NCI-H2171 treated with DMSO at 0.1 percent for 48 hours (cell line): ENCODE measurements around the gene DDI1.
"Not testable (repeated sequence)": the region's sequence is repeated elsewhere in the genome, so short reads cannot be mapped to it uniquely, and the experiment has no call there.

Experiments used
- DNase-seq: peaks from one replicate; lab custom pipeline; 2025; lab: John Stamatoyannopoulos, UW

DDI1 gene

DNA sequence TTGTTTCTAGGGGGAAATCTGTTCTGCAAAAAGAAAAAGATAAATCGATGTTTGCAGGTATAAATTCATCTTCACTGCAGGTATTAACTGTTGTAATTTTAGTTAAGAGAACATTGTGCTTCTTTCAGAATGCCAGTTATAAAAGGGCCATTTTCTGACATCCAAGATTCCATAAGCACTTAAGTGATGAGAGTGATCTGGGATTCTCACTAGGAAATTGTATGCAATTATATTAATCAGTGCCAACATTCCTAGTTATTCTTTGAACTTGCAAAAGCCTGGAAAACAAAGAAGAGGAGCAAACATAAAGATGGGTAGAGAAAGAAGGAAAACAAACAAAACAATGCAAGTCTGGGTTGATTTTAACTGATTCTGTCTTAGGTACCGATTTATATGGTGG is 5.4 kb downstream of the DDI1 start:
- DNase-seq: no peak

- DNase-seq: no peak
Measured at GRCh38 chr11:104043142-104043541, 6.7 kb downstream of the DDI1 start.

- DNase-seq: no peak
Measured at GRCh38 chr11:104043678-104044239, 7.3 kb downstream of the DDI1 start.

DNA sequence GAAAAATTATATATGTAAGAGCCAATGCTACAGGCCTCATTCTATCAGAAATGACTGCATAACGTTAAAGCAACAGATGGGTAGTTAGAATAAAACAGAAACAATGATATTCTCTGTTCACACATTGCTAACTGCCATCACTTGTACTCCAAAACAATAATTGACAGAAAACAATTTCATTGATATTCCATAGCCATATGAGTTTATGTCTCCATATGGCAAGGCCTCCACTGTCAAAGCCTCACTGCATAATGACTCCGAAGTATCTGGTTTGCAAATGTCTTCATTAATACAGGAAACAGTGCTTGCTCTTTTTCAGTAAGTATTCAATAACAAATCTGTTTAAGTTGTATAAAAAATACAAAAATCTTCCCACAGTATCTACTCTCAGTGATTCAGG is 9.9 kb downstream of the DDI1 start:
- no peak for DNase-seq

- DNase-seq: not testable (repeated sequence)
Measured at GRCh38 chr11:104046858-104047257, 10.4 kb downstream of the DDI1 start.

GRCh38 chr11:104049116-104049515 is 12.7 kb downstream of the DDI1 start:
- no peak for DNase-seq

DNA sequence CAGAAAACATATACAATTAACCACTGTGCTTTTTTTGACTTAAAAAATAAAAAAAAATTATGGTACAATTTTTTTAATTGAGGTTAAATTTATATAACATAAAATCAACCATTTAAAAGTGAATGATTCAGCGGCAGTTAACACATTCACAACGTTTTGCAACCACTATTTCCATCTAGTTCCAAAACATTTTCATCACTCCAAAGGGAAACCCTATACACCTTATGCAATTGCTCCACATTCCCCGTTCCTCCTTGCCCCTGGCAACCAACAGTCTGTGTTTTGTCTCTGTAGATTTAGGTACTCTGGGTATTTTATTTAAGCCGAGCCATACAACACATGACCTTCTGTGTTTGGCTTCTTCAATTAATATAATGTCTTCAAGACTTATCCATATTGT is 15.3 kb downstream of the DDI1 start:
- no peak for DNase-seq

- DNase-seq: no peak
Measured at GRCh38 chr11:104053743-104054478, 17.5 kb downstream of the DDI1 start.

DNA sequence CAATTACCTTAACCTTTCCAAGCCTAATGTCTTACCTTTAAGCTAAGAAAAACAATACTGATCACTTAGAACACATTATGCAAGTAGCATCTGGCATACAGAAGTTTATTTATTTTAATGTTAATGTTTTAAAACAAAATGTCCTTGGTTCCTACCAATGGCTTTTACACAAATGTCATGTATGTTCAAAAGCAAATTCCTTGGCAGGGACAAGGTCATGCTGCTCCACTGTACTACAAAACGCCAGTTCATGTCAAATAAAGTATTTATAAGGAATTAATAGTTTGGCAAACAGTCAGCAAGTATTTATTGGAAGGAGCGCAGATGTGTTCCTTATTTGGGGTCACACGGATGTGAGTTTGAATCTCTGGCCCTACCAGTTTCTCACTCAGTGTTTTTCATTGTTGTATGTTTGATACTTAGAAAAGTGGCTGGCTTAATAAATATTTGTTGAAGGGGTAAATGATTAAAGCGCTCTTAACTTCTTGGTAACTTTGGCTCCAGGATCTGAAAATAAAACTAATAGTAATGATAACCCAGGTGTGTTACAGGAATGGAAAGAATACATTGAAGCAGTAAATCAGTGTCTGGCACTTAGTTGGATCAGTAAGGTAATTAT is 18.6 kb downstream of the DDI1 start:
- DNase-seq: no peak

DNA sequence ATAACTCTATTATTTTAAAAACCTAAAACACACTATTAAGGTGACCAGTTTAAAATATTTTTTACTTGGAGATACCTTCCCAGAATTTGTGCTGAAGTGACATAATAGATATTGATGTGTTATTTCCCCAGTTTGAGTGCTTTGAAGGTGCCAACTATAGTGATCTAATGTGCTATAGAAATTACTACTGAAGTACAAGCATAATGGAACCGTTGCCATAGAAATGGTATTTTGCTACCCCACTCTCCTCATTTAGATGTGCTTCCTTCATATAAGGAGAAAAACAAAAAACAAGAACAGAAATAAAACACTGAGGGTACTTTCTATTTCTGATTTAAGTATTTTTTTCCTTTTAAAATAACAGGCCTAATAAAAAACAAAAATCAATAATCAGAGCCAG is 19.2 kb downstream of the DDI1 start:
- no peak for DNase-seq

DNA sequence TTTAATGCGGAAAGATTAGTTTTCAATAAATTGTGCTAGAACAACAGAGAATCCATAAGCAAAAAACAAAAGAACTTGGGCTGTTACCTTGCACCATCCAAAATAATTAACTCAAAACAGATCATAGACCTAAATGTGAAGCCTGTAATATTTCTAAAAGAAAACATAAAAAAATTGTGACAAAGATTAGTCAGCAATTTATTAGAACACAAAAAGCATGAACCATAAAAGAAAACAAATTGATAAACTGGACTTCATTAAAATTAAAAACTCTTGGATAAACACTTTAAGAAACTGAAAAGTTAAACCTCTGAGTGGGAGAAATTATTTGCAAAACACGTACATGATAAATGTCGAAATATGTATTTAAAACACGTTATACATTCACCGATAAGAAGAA is 21.5 kb downstream of the DDI1 start:
- DNase-seq: no peak

DNA sequence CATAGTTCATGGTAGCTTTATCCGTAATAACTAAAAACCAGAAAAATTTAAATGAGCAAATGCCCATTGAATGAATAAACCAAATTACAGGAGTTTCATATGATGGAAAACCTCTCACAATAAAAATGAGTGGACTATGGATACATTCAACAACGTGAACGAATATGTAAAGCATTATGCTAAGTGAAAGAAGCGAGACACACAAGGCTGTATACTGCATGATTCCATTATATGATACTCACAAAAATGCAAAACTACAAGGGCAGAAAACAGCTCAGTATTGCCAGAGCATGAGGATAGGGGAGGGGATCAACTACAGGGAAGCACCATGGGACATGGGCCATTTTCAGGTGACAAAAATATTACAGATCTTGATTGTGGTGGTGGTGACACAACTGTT is 22.2 kb downstream of the DDI1 start:
- DNase-seq: no peak

GRCh38 chr11:104060004-104060794 is 23.8 kb downstream of the DDI1 start:
- DNase-seq: no peak

DNA sequence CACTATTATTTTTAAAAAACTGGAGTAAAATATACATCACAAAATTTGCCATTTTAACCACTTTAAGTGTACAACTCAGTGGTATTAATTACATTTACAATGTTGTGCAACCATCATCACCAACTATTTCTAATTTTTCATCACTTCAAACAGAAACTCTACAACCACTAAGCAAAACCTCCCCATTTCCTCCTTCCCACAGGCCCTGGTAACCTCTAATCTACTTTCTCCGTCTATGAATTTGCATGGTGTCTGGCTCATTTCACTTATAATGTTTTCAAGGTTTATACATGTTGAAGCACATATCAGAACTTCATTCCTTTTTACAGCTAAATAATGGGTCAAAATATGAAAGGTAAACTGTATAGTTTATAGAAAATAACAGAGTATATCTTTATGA is 24.4 kb downstream of the DDI1 start:
- DNase-seq: no peak

- DNase-seq: no peak
Measured at GRCh38 chr11:104061853-104062521, 25.5 kb downstream of the DDI1 start.

DNA sequence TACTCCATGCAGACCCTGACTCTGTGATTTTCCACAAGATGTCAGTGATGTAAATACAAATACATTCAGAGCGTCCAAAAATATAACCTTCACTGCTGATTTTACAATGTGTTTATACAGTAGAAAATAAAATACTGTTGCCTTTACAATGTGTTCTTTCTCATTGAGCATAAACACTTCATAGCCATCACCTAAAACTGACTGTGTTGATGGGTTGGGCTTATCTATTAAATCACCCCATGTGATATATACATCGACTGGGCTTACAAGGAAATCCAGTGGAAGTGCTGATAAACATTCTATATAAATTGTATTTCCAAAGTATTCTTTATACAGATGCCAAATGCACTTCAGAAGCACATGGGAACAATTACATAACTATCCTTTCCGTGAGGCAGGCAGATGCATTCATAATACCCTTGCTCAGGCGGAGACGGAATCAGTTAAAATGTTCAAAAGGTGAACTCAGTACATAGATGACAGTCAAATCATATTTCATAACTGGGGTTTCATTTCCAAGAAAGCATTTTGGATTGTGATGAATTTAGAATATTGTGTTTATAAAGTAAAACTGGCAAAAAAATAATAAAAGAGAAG is 27.7 kb downstream of the DDI1 start:
- no peak for DNase-seq

GRCh38 chr11:104067534-104067933 is 31.1 kb downstream of the DDI1 start:
- DNase-seq: no peak

DNA sequence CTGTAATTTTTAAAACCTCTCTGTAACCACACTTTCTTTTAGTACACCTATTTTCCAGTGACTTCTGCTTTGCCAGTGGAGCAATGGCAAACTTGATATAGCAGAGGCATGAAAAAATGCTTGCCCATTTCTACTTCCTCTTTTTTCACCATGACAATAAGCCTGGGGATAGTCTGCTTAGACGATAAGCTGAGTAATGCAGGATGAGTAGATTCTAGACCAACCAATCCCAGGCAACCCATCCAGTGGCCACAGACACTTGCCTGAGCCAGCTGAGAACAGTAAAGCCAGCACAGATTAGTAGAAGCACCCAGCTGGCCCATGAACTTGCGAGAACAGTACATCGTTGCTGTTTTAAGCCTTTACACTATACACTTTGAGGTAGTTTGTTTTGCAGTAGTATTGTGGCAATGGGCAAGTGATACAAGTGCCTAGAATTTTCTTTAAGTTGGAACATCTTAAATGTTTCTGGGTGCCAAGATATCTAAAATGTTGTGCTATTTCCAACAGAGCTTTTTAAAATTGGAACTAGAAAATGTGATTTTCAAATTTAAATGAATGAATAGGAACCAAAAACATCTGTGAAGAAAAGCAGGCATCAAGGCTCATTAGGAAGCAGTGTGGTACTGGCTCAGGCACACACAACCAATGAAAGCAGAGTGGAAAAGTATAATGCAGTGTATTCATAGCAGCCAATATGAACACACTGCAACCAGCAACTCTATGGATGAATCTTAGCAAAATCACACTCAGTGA is 37.7 kb downstream of the DDI1 start:
- DNase-seq: no peak

DNA sequence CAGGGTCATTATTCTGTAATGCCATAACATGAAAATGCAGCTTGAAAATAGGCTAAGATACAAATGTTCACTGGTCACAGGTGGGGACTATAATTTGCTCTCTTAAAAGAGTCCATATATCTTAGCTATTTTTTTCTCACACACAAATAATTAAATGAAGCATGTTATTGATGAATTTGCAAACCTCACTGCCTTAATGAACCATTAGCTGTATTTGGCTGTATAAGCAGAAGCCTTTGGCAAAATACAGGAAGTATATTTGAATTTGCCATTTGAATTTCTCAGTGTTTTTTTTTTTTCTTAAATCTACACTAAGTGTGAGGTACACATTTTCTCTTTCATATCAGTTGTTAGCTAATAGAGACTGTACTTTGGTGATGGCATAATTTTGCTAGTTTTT is 38.7 kb downstream of the DDI1 start:
- no peak for DNase-seq

- no peak for DNase-seq
Measured at GRCh38 chr11:104075706-104076105, 39.3 kb downstream of the DDI1 start.

DNA sequence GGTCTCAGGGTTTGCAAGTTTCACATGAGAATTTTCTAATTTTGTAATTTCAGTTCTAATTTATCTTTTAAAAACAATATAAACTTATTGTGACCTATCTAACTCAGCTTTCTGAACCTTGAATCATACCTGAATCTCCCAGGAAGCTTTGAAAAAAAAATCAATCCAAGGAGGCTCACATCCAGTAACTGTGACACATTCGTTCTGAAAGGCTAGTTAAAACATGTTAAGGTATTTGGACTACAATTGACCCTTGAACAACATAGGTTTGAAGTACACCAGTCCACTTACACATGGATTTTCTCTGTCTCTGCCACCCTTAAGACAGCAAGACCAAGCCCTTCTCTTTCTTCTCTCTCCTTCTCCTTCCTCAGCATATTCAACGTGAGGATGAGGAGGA is 40.0 kb downstream of the DDI1 start:
- no peak for DNase-seq
